ENCODE data around the gene SVEP1.

DNA sequence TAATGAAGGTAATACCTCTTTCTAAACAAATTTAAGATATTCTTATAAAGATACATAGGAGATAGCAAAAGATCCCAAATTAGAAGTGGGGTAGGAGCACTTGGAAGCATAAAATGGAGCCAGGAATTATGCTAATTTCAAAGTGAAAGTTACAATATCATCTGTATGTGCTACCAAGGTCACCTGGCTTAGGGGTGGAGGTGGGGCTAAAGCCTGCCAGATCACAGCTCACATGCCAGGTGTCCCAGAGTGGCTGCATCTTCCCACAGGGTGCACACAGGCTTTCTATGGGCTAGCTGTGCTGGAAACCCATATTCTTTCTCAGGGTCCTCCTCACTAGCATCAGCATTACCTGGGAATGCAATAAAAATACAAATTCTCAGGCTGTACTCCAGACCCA is 123.7 kb downstream of the SVEP1 start:
- TF ChIP-seq, protein P1, sequence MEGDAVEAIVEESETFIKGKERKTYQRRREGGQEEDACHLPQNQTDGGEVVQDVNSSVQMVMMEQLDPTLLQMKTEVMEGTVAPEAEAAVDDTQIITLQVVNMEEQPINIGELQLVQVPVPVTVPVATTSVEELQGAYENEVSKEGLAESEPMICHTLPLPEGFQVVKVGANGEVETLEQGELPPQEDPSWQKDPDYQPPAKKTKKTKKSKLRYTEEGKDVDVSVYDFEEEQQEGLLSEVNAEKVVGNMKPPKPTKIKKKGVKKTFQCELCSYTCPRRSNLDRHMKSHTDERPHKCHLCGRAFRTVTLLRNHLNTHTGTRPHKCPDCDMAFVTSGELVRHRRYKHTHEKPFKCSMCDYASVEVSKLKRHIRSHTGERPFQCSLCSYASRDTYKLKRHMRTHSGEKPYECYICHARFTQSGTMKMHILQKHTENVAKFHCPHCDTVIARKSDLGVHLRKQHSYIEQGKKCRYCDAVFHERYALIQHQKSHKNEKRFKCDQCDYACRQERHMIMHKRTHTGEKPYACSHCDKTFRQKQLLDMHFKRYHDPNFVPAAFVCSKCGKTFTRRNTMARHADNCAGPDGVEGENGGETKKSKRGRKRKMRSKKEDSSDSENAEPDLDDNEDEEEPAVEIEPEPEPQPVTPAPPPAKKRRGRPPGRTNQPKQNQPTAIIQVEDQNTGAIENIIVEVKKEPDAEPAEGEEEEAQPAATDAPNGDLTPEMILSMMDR (IDR thresholded peaks at IDR 0.05), result no peak
- TF ChIP-seq EP300 (IDR thresholded peaks at IDR 0.05), result no peak
- no peak for TF ChIP-seq POLR2A (IDR thresholded peaks at IDR 0.05)
- TF ChIP-seq POLR2AphosphoS5 (IDR thresholded peaks at IDR 0.05), result no peak

Measured in gastroesophageal sphincter (tissue), 3 donors.